ENCODE results near the gene COL24A1.
"Not testable (repeated sequence)": the region's sequence is repeated elsewhere in the genome, so short reads cannot be mapped to it uniquely, and the experiment has no call there.

The COL24A1 gene

DNA sequence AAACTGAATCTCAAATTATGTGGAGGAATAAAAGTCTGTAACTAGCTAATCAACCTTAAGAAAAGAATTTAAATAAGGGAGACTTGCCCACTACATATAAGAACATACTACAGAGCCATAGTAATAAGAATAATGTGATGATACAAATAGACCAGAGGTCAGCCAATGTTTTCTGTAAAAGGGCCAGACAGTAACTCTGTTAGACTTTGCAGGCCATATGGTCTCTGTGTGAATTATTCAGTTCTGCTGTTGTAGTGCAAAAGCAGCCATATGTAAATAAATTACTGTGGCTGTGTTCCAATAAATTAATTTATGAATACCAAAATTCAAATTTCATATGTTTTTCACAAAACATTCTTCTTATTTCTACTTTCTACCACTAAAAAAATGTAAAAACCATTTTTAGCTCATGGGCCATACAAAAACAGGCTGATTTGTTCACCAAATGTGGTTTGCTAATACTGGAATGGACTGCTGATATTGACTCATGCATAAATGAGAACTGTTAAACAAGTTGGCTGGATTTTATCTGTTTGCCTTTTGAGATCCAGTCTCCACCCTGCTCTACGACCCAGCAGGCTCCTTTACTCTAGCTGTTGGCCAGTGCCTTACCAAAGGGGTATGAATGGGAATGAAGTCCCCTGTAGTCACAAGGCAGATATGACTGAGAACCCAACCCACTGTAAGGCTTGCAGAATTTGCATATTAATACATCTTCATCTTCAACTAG, 350.2 kb downstream of the COL24A1 start:
- DNase-seq (ENCODE audit: low read depth in 2 of 2) = no peak

- DNase-seq (ENCODE audit: low read depth in 2 of 2) = no peak
These were observed 355.1 kb downstream of the COL24A1 start for GRCh38 chr1:85801520-85801919.

DNA sequence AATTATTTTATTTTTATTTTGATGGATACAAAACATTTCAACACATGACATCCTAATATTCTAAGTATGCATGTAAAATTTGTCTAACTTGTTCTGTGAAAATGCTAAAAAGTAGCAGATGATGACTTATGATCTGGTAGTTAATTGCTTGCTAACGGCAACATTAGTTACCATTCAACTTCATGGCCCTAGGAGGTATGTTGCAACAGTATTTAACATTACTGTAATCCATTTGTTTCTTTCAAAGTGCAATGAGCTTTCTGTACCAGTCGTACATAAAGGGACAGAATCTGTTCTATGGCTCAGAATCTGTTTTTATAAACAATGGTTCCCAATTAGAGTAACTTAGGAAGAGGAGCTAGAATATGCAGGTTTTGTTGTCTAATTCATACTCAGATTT, 356.8 kb downstream of the COL24A1 start:
- no peak for DNase-seq (ENCODE audit: low read depth in 2 of 2)

GRCh38 chr1:85798419-85798818, 358.2 kb downstream of the COL24A1 start:
- no peak for DNase-seq (ENCODE audit: low read depth in 2 of 2)

GRCh38 chr1:85777021-85777420, 379.6 kb downstream of the COL24A1 start:
- DNase-seq (ENCODE audit: low read depth in 2 of 2) = not testable (repeated sequence)

GRCh38 chr1:85762804-85763203, 393.8 kb downstream of the COL24A1 start:
- no peak for DNase-seq (ENCODE audit: low read depth in 2 of 2)

GRCh38 chr1:85756864-85757263, 399.7 kb downstream of the COL24A1 start:
- no peak for DNase-seq (ENCODE audit: low read depth in 2 of 2)

GRCh38 chr1:85748120-85748519, 408.5 kb downstream of the COL24A1 start:
- no peak for DNase-seq (ENCODE audit: low read depth in 2 of 2)

DNA sequence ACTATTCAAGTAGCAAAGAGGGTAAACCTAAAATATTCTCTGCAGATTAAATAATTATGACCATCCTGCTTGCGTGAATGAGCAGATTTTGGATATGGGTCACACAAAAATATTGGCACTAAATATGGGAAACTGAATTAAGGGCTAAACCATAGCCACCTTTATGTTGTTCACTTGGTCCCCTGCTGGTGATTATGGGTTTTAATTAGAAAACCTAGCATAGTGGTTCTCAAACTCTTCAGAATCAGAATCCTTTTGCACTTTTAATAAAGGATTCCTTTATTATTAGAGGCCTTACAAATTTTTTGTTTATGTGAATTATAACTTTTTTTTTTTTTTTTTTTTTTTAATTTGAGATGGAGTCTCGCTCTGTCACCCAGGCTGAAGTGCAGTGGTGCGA, 409.8 kb downstream of the COL24A1 start:
- DNase-seq (ENCODE audit: low read depth in 2 of 2) = no peak

DNA sequence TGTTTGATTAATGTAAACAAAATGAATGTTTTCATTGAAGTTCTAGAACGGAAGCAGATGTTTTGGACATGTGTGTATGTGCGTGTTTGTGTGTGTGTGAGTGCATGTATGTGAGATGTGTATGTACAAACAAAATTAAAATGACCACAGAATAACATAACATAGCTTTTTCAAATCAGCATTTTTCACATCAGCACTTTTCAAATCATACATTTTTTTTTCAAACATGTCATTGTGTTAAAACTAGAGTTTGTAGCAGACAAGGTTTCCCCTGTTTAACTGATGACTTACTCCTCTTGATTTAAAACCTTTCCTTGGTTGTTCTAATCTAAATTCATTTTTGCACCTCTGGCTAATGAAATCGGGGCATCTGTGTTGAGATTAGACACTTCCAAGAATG, 412.8 kb downstream of the COL24A1 start:
- no peak for DNase-seq (ENCODE audit: low read depth in 2 of 2)

GRCh38 chr1:85734931-85735330, 421.6 kb downstream of the COL24A1 start:
- no peak for DNase-seq (ENCODE audit: low read depth in 2 of 2)

DNA sequence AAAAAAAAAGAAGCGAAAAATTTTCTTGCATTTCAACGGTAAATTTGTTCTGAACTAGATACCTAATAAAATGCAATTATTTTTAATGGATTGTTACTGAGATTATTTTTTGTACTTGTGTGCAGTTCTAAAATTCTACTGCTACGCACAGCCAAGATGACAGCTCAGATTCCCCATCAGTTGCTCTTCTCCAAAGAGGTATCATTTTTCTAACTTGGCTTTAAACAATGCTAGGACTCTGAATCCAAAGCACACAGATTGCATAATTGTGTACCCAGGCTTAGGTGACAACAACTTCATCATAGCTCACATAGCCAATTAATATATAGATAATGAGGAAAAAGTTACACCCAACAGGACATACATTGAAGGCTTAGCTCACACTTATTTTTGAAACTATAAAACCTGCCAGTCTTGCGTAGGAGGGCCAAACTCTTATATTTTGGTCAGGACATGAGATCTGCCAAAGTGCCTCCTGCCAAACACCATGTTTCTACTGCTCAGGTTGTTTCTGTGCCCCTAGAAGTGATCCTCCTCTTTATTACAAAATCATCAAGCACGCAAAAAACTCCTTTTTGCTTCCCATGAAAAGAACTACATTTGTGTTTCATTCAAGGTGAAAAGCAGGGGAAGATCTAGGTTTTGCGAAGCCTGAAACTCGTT, 437.8 kb downstream of the COL24A1 start:
- no peak for DNase-seq (ENCODE audit: low read depth in 2 of 2)

GRCh38 chr1:85714418-85715114, 442.0 kb downstream of the COL24A1 start:
- DNase-seq (ENCODE audit: low read depth in 2 of 2) = not testable (repeated sequence)

- DNase-seq (ENCODE audit: low read depth in 2 of 2) = no peak
These were observed 447.7 kb downstream of the COL24A1 start for GRCh38 chr1:85708829-85709227.

DNA sequence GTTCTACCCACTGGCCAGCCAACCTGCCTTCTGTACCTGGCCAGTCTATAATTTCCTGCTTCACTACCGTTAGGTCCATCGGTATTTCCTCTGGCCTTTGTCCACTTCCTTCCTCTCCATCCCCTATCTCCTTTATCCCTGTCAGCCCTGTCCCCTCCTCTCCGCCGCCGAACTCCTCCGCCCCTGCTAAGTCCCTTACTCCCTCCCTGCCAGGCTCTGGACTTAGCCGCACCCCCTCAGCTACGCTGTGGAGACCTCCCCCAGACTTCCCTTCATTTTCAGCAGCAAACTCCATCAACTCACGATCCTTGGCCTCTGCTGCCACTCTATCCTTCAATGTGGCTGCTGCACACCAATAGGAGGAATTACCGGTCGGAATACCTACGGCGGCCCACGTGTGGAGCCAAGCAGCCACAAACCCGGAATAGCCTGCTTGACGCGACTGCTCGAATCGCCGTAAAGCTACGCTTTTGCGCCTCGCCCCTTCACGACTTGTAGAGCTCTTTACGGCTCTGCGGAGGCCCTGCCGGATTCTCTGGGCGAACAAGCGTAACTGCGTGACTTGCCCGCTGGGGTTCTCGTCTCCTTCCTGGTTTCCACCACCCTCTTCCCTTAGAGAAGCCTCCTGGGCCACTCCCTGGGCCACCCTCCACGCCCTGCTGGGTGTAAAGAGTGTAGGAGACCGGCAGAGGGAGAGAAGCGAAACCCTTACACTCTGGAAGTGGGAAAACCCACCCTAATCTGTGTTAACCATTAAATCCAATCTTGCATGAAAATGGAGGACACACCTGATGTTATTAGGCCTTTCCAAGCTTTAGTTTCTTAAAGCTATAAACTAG, 448.4 kb downstream of the COL24A1 start, which contains the start of gene ZNHIT6:
Gene ZNHIT6 (minus strand): TSS at position 444 of the 839 bp plus-strand sequence. CDS start 149 bp downstream, at position 295.
- DNase-seq (ENCODE audit: low read depth in 2 of 2) = peak; percentile 64 to 76

GRCh38 chr1:85707267-85707989, 449.1 kb downstream of the COL24A1 start:
- no peak for DNase-seq (ENCODE audit: low read depth in 2 of 2)

- DNase-seq (ENCODE audit: low read depth in 2 of 2) = no peak
These were observed 450.6 kb downstream of the COL24A1 start for GRCh38 chr1:85705940-85706339.

- no peak for DNase-seq (ENCODE audit: low read depth in 2 of 2)
These were observed 456.1 kb downstream of the COL24A1 start for GRCh38 chr1:85700422-85700821.

DNA sequence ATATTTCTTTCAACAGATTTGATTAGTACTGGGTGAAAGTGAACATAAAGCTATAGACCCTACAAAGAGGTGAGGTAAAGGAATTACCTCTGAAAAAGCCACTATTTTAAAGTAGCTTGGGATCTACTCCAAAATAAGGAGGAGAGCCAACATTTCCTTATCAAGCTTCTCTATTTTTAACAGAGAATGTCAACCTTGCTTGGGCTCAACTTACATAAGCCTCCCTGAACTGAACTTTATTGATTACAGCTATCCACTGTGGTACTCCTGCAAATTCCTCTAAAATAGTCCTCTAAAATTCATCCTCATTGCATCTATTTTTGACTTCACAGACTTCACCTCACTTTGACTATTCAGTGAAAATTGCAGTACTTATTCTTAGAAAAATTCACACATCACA, 458.7 kb downstream of the COL24A1 start:
- no peak for DNase-seq (ENCODE audit: low read depth in 2 of 2)

GRCh38 chr1:85692730-85693314, 463.8 kb downstream of the COL24A1 start:
- DNase-seq (ENCODE audit: low read depth in 2 of 2) = no peak
